ENCODE data around the gene ADGRA3.

DNA sequence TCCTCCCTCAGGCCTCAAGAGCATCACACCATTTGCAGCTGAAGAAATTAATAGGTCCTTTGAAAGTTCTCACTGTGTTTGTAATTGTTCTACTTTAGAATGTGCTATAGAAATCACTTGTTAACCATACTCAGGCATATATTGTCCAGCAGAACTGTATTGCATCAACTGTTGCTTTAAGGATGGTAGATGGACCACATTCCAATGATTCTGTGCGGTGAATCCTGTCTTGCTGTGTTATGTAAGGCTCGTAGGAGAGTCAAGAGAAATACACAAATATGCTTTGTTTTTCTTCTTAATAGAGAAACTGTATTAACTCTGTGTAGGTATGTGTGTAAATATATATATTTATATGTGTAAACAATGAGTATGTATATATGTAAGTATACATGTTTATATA, 6.3 kb upstream of the ADGRA3 start:
- TF ChIP-seq POLR2AphosphoS5 (IDR thresholded peaks at IDR 0.05) (no peak), CTCF (IDR thresholded peaks at IDR 0.05) (no peak)

Measured in stomach (tissue), 4 donors.